KOPT-K1 (cell line): Measurements from ENCODE around the gene THEM4.
"Not testable (repeated sequence)": the region's sequence is repeated elsewhere in the genome, so short reads cannot be mapped to it uniquely, and the experiment has no call there.

Experiments
- H3K27ac ChIP-seq: fragments of 200-600 bp; sonication (generic); 2 replicates; pipeline ENCODE4 v1.5.1; 2016; ENCODE audit warnings: antibody characterized with exemption, mild to moderate bottlenecking, low read depth, low read length; ENCODE audit not compliant: poor library complexity, severe bottlenecking
- H3K36me3 ChIP-seq: fragments of 200-600 bp; sonication (generic); 2 replicates; pipeline ENCODE4 v1.5.1; 2017; ENCODE audit warnings: antibody characterized with exemption, mild to moderate bottlenecking, low read length, moderate library complexity; ENCODE audit not compliant: insufficient read depth
- H3K9me3 ChIP-seq: fragments of 200-600 bp; sonication (generic); 2 replicates; pipeline ENCODE4 v1.5.1; 2017; ENCODE audit warnings: antibody characterized with exemption, low read length, mild to moderate bottlenecking; ENCODE audit not compliant: insufficient read depth, poor library complexity, severe bottlenecking

Gene THEM4

GRCh38 chr1:151914076-151914475 is 4.8 kb upstream of the THEM4 start:
- Histone ChIP-seq H3K9me3 (peaks cover 3% of the 10 kb centered on the region), H3K36me3 (no peaks in the 10 kb centered on the region), H3K27ac (no peak overlapping the region)

DNA sequence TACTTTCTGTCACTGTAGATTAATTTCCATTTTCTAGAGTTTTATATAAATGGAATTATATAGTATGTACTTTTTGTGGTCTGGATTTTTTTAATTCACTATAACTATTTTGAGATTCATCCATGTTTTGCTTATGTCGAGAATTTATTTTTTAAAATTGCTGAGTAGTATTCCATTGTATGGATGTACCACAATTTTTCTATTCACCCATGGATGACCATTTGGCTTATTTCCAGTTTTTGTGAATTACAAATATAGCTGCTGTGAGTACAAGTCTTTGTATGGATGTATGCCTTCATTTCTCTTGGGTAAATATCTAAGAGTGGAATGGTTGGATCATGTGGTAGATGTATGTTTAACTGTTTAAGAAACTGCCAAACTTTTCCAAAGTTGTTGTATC is 3.7 kb upstream of the THEM4 start:
- H3K27ac ChIP-seq: no peak overlapping the region
- H3K9me3 ChIP-seq: peaks cover 14% of the 10 kb centered on the region
- no peaks in the 10 kb centered on the region for H3K36me3 ChIP-seq

- H3K9me3 ChIP-seq: peaks cover 34% of the 10 kb centered on the region
- no peaks in the 10 kb centered on the region for H3K36me3 ChIP-seq
- H3K27ac ChIP-seq: no peak overlapping the region
These were observed 1.1 kb downstream of the THEM4 start for GRCh38 chr1:151908228-151908691.

GRCh38 chr1:151907363-151908139 is 1.8 kb downstream of the THEM4 start:
- no peak overlapping the region for H3K27ac ChIP-seq
- peaks cover 34% of the 10 kb centered on the region for H3K9me3 ChIP-seq
- H3K36me3 ChIP-seq: no peaks in the 10 kb centered on the region

DNA sequence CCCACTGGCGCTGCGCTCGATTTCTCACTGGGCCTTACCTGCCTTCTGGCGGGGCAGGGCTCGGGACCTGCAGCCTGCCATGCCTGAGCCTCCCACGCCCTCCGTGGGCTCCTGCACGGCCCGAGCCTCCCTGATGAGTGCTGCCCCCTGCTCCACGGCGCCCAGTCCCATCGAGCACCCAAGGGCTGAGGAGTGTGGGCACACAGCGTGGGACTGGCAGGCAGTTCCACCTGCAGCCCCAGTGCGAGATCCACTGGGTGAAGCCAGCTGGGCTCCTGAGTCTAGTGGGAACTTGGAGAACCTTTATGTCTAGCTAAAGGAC is 3.0 kb downstream of the THEM4 start:
- not testable (repeated sequence) for H3K27ac ChIP-seq, H3K36me3 ChIP-seq
- H3K9me3 ChIP-seq: peaks cover 43% of the 10 kb centered on the region

DNA sequence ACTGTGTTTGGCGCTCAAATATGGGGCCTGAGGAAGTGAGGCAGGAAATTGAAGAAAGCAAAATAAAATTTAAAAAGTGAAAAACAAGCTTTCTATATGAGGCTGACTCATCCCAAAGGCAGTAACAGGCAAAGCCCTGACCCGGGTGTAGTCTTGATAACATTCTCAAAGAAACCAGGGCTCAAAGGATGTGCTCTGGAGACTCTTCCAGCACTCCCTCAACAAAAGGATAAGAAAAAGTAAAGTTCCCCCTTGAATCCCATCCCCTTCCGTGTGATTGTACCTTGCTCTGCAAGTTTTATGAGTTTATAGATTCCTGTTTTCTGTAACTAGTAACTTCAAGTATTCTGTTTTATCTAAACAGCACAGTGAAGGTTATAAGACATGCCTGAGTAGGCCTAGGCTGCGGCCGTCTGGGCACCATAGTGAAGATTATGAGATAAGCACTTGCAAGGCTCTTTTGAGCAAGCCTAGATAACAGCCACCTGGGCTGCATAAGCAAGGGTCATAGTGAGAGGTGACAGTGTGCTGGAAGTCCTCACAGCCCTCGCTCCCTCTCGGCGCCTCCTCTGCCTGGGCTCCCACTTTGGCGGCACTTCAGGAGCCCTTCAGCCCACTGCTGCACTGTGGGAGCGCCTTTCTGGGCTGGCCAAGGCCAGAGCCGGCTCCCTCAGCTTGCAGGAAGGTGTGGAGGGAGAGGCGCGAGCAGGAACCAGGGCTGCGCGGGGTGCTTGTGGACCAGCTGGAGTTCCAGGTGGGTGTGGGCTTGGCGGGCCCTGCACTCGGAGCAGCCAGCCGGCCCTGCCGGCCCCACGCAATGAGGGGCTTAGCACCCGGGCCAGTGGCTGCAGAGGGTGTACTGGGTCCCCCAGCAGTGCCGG is 3.6 kb downstream of the THEM4 start:
- peaks cover 49% of the 10 kb centered on the region for H3K9me3 ChIP-seq
- not testable (repeated sequence) for H3K27ac ChIP-seq, H3K36me3 ChIP-seq

- H3K9me3 ChIP-seq: peaks cover 56% of the 10 kb centered on the region
- H3K27ac ChIP-seq: no peak overlapping the region
- no peaks in the 10 kb centered on the region for H3K36me3 ChIP-seq
These were observed 4.3 kb downstream of the THEM4 start for GRCh38 chr1:151905070-151905442.

GRCh38 chr1:151902858-151903257 is 6.5 kb downstream of the THEM4 start:
- Histone ChIP-seq H3K27ac (no peak overlapping the region), H3K9me3 (peaks cover 44% of the 10 kb centered on the region), H3K36me3 (no peaks in the 10 kb centered on the region)

DNA sequence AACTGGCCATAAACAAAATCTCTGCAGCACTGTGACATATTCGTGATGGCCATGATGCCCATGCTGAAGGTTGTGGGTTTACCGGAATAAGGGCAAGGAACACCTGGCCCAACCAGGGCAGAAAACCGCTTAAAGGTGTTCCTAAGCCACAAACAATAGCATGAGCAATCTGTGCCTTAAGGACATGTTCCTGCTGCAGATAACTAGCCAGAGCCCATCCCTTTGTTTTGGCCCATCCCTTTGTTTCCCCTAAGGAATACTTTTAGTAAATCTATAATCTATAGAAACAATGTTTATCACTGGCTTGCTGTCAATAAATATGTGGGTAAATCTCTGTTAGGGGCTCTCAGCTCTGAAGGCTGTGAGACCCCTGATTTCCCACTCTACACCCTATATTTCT is 8.5 kb downstream of the THEM4 start:
- H3K9me3 ChIP-seq: peaks cover 26% of the 10 kb centered on the region
- H3K27ac ChIP-seq, H3K36me3 ChIP-seq: not testable (repeated sequence)

DNA sequence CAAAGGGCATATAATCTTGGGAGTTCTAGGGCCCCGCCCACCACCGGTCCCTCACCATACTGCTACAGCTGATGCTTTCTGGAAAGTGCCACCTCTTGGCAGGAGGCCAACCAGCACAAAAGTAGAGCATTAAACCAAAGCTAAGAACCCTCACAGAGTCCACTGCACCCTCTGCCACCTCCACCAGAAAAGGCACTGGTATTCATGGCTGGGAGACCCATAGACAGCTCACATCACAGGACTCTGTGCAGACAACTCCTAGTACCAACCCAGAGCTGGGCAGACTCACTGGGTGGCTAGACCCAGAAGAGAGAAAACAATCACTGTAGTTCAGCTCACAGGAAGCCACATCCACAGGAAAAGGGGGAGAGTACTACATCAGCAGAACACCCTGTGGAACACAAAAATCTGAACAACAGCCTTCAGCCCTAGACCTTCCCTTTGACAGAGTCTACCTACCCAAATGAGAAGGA is 10.8 kb downstream of the THEM4 start:
- Histone ChIP-seq H3K9me3 (peaks cover 26% of the 10 kb centered on the region), H3K27ac (no peak overlapping the region), H3K36me3 (no peaks in the 10 kb centered on the region)

- Histone ChIP-seq H3K27ac (no peak overlapping the region), H3K9me3 (peaks cover 26% of the 10 kb centered on the region), H3K36me3 (no peaks in the 10 kb centered on the region)
These were observed 11.3 kb downstream of the THEM4 start for GRCh38 chr1:151897991-151898431.

- H3K27ac ChIP-seq: no peak overlapping the region
- no peaks in the 10 kb centered on the region for H3K36me3 ChIP-seq
- H3K9me3 ChIP-seq: no peaks in the 10 kb centered on the region
These were observed 16.0 kb downstream of the THEM4 start for GRCh38 chr1:151893176-151893924.

- no peaks in the 10 kb centered on the region for H3K9me3 ChIP-seq
- H3K27ac ChIP-seq: no peak overlapping the region
- no peaks in the 10 kb centered on the region for H3K36me3 ChIP-seq
These were observed 17.1 kb downstream of the THEM4 start for GRCh38 chr1:151892190-151892589.

DNA sequence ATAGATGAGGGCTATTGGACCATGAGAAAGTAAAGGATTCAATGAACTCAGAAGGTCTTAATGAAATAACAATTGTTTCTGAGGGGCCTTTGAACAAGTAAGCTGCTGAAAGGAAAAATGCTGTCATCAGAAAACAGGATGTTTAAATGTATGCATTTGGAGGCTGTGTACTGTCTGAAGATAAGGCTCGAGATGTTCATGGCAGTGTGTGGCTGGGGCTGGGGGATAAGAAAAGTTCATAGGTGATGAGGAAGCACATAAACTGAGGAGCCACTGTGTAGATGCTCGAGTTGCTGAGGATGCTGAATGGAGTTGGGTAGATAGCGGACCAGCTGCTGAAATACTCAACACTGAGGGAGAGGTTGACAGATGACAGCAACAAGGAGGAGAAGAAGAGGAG is 17.8 kb downstream of the THEM4 start:
- Histone ChIP-seq H3K36me3 (no peaks in the 10 kb centered on the region), H3K27ac (no peak overlapping the region), H3K9me3 (peaks cover 6% of the 10 kb centered on the region)

DNA sequence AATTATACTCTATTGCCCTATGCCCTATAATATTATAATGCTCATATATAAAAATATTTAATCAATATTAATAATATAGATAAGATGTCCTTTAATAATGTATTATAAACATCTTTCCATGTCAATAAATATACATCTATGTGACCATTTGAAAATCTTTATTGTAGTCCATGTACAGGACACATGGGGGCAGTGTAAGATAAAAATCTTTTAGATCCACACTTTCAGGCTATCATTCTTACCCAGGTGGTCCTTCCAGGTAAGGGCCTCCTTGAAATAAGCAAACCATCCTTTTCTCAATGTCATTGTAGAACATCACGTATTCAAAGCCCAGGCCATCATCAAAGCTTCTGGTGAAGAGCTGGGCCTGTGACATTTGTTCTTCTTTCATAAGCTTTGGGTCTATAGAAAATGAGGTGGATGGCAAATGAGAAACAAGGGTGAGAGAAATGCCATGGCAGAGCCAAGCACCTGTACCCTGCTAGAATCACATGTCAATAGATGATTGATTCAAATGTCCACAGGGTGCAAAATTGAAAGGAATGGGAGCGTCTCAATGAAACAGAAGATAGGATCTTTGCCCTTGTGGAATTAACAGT is 20.2 kb downstream of the THEM4 start:
- Histone ChIP-seq H3K36me3 (no peaks in the 10 kb centered on the region), H3K9me3 (peaks cover 8% of the 10 kb centered on the region), H3K27ac (no peak overlapping the region)
